ENCODE measurements around the gene CPLANE1. TPM values are rescaled to one million over a fixed set of nuclear protein-coding genes. Genes with fewer than 3 reads are reported as not detected.
"Not testable (repeated sequence)": the region's sequence is repeated elsewhere in the genome, so short reads cannot be mapped to it uniquely, and the experiment has no call there.

CPLANE1 gene
- 14.0 and 19.6 TPM in 2 replicates for total RNA-seq

DNA sequence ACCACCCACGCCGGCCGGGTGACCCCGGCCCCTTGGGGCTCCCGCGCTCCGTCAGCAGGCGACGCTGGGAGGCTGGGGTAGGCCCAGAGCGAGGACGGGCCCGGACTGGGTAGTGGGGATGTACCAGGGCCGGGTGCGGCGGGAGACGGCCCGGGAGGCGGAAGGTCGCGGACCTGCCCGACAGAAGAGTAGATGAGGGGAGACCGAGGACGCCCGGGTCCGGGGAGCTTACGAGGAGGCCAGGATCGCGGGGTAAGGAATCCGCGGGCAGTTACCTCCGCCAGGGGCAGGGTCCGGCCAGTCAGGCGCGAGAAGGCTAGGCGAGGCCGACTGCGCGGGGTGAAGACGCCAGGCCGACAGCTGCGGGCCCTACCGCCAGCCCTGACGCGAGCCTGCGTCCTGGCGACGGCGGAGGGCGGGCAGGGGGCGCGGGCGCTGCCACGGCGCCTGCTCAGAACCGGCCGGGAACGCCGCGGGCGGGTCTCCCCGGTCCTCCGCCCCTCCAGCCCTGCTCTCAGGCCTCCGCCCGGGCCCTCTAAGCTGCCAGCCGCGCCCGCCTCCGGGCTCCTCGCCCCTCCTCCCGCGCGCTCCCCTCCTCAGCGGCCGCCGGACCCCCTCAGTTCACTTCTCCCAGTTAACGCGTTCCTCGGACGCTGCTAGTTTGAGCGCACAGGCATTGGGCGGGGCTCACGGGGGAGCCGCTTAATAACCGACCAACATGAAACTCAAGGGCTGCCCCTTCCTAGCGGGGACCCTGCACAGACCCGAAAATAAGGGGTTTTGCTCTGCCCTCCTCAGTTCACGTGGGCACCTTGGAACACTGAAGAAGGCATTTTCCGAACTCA, at the start of gene CPLANE1:
TSS of gene CPLANE1 (minus strand) at position 407 of the 845 bp plus-strand sequence. CDS start 1,678 bp downstream, outside the sequence.
- TF ChIP-seq, protein P1, sequence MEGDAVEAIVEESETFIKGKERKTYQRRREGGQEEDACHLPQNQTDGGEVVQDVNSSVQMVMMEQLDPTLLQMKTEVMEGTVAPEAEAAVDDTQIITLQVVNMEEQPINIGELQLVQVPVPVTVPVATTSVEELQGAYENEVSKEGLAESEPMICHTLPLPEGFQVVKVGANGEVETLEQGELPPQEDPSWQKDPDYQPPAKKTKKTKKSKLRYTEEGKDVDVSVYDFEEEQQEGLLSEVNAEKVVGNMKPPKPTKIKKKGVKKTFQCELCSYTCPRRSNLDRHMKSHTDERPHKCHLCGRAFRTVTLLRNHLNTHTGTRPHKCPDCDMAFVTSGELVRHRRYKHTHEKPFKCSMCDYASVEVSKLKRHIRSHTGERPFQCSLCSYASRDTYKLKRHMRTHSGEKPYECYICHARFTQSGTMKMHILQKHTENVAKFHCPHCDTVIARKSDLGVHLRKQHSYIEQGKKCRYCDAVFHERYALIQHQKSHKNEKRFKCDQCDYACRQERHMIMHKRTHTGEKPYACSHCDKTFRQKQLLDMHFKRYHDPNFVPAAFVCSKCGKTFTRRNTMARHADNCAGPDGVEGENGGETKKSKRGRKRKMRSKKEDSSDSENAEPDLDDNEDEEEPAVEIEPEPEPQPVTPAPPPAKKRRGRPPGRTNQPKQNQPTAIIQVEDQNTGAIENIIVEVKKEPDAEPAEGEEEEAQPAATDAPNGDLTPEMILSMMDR (IDR thresholded peaks at IDR 0.05; ENCODE audit: insufficient read depth, low read length, poor library complexity, severe bottlenecking): no peak
- Histone ChIP-seq H3K27me3 (ENCODE audit: control insufficient read depth, insufficient read depth, low read length) (no peaks in the 10 kb centered on the region), H3K36me3 (ENCODE audit: control insufficient read depth, insufficient read depth, low read length) (no peaks in the 10 kb centered on the region), H3K4me3 (ENCODE audit: low read depth, low read length) (peak within 1 kb of the TSS; percentile 95)
- no peak for DNase-seq (ENCODE audit: low read depth)

DNA sequence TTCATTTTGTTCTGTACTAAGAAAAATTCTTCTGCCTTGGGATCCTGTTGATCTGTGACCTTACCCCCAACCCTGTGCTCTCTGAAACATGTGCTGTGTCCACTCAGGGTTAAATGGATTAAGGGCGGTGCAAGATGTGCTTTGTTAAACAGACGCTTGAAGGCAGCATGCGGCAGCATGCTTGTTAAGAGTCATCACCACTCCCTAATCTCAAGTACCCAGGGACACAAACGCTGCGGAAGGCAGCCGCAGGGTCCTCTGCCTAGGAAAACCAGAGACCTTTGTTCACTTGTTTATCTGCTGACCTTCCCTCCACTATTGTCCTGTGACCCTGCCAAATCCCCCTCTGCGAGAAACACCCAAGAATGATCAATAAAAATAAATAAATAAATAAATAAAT, 47.1 kb upstream of the CPLANE1 start:
- not testable (repeated sequence) for H3K36me3 ChIP-seq (ENCODE audit: control insufficient read depth, insufficient read depth, low read length); DNase-seq (ENCODE audit: low read depth); H3K27me3 ChIP-seq (ENCODE audit: control insufficient read depth, insufficient read depth, low read length); H3K4me3 ChIP-seq (ENCODE audit: low read depth, low read length)

DNA sequence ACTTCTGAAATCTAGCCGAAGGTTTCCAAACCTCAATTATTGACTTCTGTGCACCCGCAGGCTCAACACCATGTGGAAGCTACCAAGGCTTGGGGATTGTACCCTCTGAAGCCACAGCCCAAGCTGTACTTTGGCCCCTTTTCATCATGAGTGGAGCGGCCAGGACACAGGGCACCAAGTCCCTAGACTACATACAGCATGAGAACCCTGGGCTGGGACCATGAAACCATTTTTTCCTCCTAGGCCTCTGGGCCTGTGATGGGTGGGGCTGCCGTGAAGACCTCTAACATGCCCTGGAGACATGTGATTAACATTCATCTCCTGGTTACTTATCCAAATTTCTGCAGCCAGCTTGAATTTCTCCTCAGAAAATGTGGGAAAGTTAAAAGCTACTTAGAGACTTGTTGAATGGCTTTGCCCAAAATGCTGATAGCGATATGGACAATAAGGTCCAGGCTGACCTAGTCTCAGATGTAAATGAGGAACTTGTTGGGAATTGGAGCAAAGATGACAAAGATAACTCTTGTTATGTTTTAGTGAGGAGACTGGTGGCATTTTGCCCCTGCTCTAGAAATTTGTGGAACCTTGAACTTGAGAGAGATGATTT, 34.1 kb upstream of the CPLANE1 start:
- no peak for DNase-seq (ENCODE audit: low read depth)
- Histone ChIP-seq H3K36me3 (ENCODE audit: control insufficient read depth, insufficient read depth, low read length) (no peaks in the 10 kb centered on the region), H3K27me3 (ENCODE audit: control insufficient read depth, insufficient read depth, low read length) (no peaks in the 10 kb centered on the region), H3K4me3 (ENCODE audit: low read depth, low read length) (no peak overlapping the region)
- TF ChIP-seq, protein P1 (IDR thresholded peaks at IDR 0.05; ENCODE audit: insufficient read depth, low read length, poor library complexity, severe bottlenecking): no peak

DNA sequence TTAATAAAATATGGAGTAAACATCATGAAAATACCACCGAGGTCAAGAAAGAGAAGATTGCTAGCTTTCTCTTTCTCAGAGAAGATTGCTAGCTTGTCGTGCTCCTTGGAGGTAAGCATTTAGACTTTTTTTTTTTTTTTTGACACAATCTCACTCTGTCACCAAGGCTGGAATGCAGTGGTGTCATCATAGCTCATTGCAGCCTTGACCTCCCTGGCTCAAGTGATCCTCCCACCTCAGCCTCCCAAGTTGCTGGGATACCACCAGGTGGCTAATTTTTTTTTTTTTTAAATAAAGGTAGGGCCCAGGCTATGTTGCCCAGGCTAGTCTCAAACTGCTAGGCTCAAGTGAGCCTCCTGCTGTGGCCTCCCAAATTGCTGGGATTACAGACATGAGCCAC, 26.3 kb upstream of the CPLANE1 start:
- no peak for DNase-seq (ENCODE audit: low read depth)
- Histone ChIP-seq H3K4me3 (ENCODE audit: low read depth, low read length) (no peak overlapping the region), H3K27me3 (ENCODE audit: control insufficient read depth, insufficient read depth, low read length) (no peaks in the 10 kb centered on the region), H3K36me3 (ENCODE audit: control insufficient read depth, insufficient read depth, low read length) (no peaks in the 10 kb centered on the region)
- TF ChIP-seq, protein P1 (IDR thresholded peaks at IDR 0.05; ENCODE audit: insufficient read depth, low read length, poor library complexity, severe bottlenecking): no peak

DNA sequence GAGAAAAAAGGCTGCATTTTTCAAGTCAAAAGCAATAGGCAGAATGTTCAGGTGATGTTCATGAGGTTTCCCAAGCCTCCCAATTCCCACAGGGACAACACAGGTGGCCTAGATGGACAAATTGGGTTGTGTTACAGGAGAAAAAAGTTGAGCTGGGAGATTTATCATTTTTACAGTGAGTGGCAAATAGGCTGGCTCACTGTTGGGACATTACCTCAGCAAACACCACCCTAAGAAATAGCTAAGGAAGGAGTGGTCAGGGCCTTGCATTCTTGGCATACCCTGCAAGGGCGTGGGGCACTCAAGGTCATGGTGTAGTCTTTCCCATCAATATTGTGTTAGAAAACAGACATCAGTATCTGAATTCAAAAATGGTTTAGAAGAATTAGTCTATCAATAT, 23.3 kb upstream of the CPLANE1 start:
- Histone ChIP-seq H3K36me3 (ENCODE audit: control insufficient read depth, insufficient read depth, low read length) (no peaks in the 10 kb centered on the region), H3K4me3 (ENCODE audit: low read depth, low read length) (no peak overlapping the region), H3K27me3 (ENCODE audit: control insufficient read depth, insufficient read depth, low read length) (no peaks in the 10 kb centered on the region)
- peak; percentile 55 for DNase-seq (ENCODE audit: low read depth)
- TF ChIP-seq, protein P1 (IDR thresholded peaks at IDR 0.05; ENCODE audit: insufficient read depth, low read length, poor library complexity, severe bottlenecking): no peak

DNA sequence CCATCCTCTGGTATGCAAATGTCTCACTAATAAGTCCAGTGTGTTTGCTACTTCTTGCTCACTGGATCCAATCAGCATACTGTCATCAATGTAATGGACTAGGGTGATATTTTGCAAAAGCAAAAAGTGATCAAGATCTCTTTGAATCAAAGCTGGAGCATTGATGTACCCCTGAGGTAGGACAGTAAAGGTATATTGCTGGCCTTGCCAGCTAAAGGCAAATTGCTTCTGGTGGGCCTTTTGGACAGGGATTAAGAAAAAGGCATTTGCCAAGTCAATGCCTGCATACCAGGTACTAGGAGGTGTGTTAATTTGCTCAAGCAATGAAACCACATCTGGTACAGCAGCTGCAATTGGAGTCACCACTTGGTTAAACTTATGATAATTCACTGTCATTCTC, 18.9 kb upstream of the CPLANE1 start:
- not testable (repeated sequence) for DNase-seq (ENCODE audit: low read depth); H3K27me3 ChIP-seq (ENCODE audit: control insufficient read depth, insufficient read depth, low read length); H3K36me3 ChIP-seq (ENCODE audit: control insufficient read depth, insufficient read depth, low read length); H3K4me3 ChIP-seq (ENCODE audit: low read depth, low read length)

All from kidney epithelial cell (primary cell).